Lung (tissue), 12 donors: ENCODE results near the gene CACNB4. TPM values are rescaled to one million over a fixed set of nuclear protein-coding genes. Genes with fewer than 3 reads are reported as not detected.

Experiments used
- ATAC-seq: fragments of 200-7000 bp; cut with Tn5 transposase; one replicate; pipeline ENCODE4 v1.9.1; 2020; ENCODE audit warnings: moderate number of reproducible peaks; ENCODE audit not compliant: insufficient read depth, low FRiP score
- DNase-seq, 3 donors: peaks; one replicate each; pipeline ENCODE4 v3.0.0-alpha.2; 2013 to 2017
- H3K27ac ChIP-seq, 2 donors: one replicate each; pipeline ENCODE4 v1.5.1; 2013; ENCODE audit warnings: mild to moderate bottlenecking in 2 of 2, moderate library complexity in 2 of 2, control low read depth in 1 of 2, inconsistent platforms in 1 of 2, low read depth in 1 of 2, low read length in 1 of 2
- H3K27me3 ChIP-seq, 3 donors: one replicate each; pipeline ENCODE4 v1.5.1; 2013; ENCODE audit warnings: low read length in 2 of 3; ENCODE audit not compliant: control insufficient read depth in 3 of 3, insufficient read depth in 3 of 3
- H3K36me3 ChIP-seq, 4 donors: one replicate each; pipeline ENCODE4 v1.5.1; 2013; ENCODE audit warnings: low read length in 4 of 4, mild to moderate bottlenecking in 1 of 4, moderate library complexity in 1 of 4; ENCODE audit not compliant: control insufficient read depth in 4 of 4, insufficient read depth in 4 of 4
- H3K4me1 ChIP-seq, 5 donors: one replicate each; pipeline ENCODE4 v1.5.1; 2013; ENCODE audit warnings: low read length in 5 of 5, mild to moderate bottlenecking in 2 of 5, moderate library complexity in 1 of 5; ENCODE audit not compliant: control insufficient read depth in 5 of 5, insufficient read depth in 5 of 5
- H3K4me3 ChIP-seq: one replicate; pipeline ENCODE4 v1.5.1; 2013; ENCODE audit warnings: mild to moderate bottlenecking, control low read depth, moderate library complexity
- H3K9ac ChIP-seq, 2 donors: one replicate each; pipeline ENCODE4 v1.5.1; 2013; ENCODE audit warnings: low read length in 2 of 2, control low read depth in 1 of 2; ENCODE audit not compliant: insufficient read depth in 1 of 2
- H3K9me3 ChIP-seq, 4 donors: one replicate each; pipeline ENCODE4 v1.5.1; 2013; ENCODE audit warnings: low read length in 3 of 4, mild to moderate bottlenecking in 1 of 4, moderate library complexity in 1 of 4; ENCODE audit not compliant: control insufficient read depth in 4 of 4, insufficient read depth in 3 of 4
- CTCF ChIP-seq: IDR thresholded peaks from 2 replicates; pipeline ENCODE4 v1.5.1; 2012; ENCODE audit warnings: mild to moderate bottlenecking; ENCODE audit errors: control extremely low read depth, extremely low read depth
- WGBS, 2 donors: extraction: QIAGEN DNeasy Blood & Tissue Kit; methylation state at CpG; one replicate each; pipeline ENCODE4 v1.1.7; 2013; 5-methylcytosine and 5-hydroxymethylcytosine counted together
- polyA plus RNA-seq, 2 donors: library from polyadenylated mRNA; stranded (reverse); fragments of 200-250 nt; gene quantifications; one replicate each; pipeline ENCODE4 v1.2.1, GENCODE V29; 2013
- total RNA-seq, 2 donors: library from RNA; depleted of rRNA in 1 of 2; stranded (reverse); fragments of >200 nt in 1 of 2; gene quantifications; one replicate each; pipeline ENCODE4 v1.2.1, GENCODE V29; 2014 to 2021
- donor health status: control.
- donor health status: control.
- donor health status: Bipolar disorder and iron deficiency.
- donor health status: healthy.
- donor health status: DM: yes; HTN: yes; CAD: no.

The CACNB4 gene
- total and polyA plus RNA-seq, 4 donors, result 0.57 to 10.9 (median 5.5) TPM

- TF ChIP-seq CTCF, result no peak
- no peak overlapping the region for H3K9ac ChIP-seq
- DNase-seq (no peak), ATAC-seq (no peak)
- no peaks in the 10 kb centered on the region for H3K27me3 ChIP-seq
- H3K27ac ChIP-seq, result no peak overlapping the region
- H3K36me3 ChIP-seq, result no peaks in the 10 kb centered on the region
- no peaks in the 10 kb centered on the region for H3K9me3 ChIP-seq
- no peaks in the 10 kb centered on the region for H3K4me1 ChIP-seq
- H3K4me3 ChIP-seq, result no peak overlapping the region
- WGBS, 2 donors, result 96 to 98% methylated on average over 4 of the region's 4 CpGs
Observed at GRCh38 chr2:151965884-151966283, 133.0 kb downstream of the CACNB4 start.

GRCh38 chr2:151961558-151961957, 137.3 kb downstream of the CACNB4 start:
- Histone ChIP-seq H3K36me3 (no peaks in the 10 kb centered on the region), H3K9ac (no peak overlapping the region), H3K4me3 (no peak overlapping the region), H3K27ac (no peak overlapping the region), H3K27me3 (no peaks in the 10 kb centered on the region), H3K9me3 (no peaks in the 10 kb centered on the region), H3K4me1 (no peaks in the 10 kb centered on the region)
- DNase-seq, result no peak
- WGBS, 2 donors, result 97 to 98% methylated on average over 4 of the region's 4 CpGs
- ATAC-seq, result no peak
- no peak for TF ChIP-seq CTCF

DNA sequence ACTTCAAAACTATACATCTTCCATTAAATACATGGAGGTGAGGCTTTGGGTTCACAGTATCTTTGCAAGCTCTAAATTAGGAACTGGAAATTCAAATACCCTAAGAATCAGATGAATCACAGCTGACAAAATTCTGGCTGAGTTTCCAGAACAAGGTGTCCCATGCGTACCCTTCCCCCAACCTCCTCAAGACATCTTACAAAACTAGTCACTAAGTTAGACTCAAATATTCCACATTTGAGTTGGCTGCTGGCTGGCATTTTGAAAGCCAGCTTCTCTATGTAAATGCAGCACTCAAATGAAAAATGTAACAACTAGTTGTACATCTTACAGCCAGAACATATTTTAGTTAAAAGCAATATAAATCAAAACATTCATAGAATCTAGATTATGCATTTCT, 139.6 kb downstream of the CACNB4 start:
- Histone ChIP-seq H3K9ac (no peak overlapping the region), H3K27me3 (no peaks in the 10 kb centered on the region), H3K27ac (no peak overlapping the region), H3K9me3 (no peaks in the 10 kb centered on the region), H3K4me3 (no peak overlapping the region), H3K36me3 (no peaks in the 10 kb centered on the region), H3K4me1 (no peaks in the 10 kb centered on the region)
- ATAC-seq, result no peak
- DNase-seq, result no peak
- WGBS, 2 donors, result 68 to 78% methylated on average over 1 of the region's 1 CpG
- TF ChIP-seq CTCF, result no peak

DNA sequence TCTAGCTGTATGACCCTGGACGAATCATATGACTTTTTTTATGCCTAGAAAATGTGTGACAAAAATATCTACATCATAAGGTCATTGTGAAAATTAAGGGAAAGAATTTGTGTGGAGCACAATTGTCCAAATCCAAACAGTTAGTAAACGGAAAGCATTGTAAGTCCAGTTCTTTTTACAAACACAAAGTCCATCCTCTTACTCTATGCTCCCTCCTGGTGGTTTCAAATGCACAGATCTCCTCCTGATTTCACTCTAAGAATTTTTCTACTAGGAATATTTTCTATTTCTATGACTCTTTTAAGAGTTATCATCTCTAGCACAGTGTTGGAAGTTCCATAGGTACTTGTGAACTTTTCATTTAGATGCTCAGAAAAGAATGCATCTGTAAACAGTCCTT, 145.4 kb downstream of the CACNB4 start:
- Histone ChIP-seq H3K27ac (no peak overlapping the region), H3K4me3 (no peak overlapping the region), H3K9ac (no peak overlapping the region), H3K27me3 (no peaks in the 10 kb centered on the region), H3K36me3 (no peaks in the 10 kb centered on the region), H3K4me1 (no peaks in the 10 kb centered on the region), H3K9me3 (no peaks in the 10 kb centered on the region)
- no peak for ATAC-seq
- no peak for TF ChIP-seq CTCF
- WGBS, 2 donors, result 69 to 86% methylated on average over 2 of the region's 2 CpGs
- DNase-seq, result no peak
